Natural killer cell (primary cell): ENCODE measurements around the gene ADGRB3. TPM values are rescaled to one million over a fixed set of nuclear protein-coding genes. Genes with fewer than 3 reads are reported as not detected.

Experiments
- ATAC-seq, 3 donors: fragments of 150-1000 bp in 2 of 3; fragments of 200-7000 bp in 1 of 3; cut with Tn5 transposase; 1 replicate in 1 of 3; 2 replicates in 2 of 3; pipeline ENCODE4 v1.10.0; 2021; ENCODE audit warnings: mild to moderate bottlenecking in 2 of 3, moderate library complexity in 2 of 3
- DNase-seq, 2 donors: peaks; one replicate each; pipeline versions ENCODE4 v3.0.0 to v3.0.0-alpha.2; 2013 to 2021; ENCODE audit warnings: mixed read lengths in 1 of 2
- H3K27ac ChIP-seq: one replicate; pipeline ENCODE4 v1.5.1; 2013; ENCODE audit warnings: mild to moderate bottlenecking, low read length
- H3K27me3 ChIP-seq: one replicate; pipeline ENCODE4 v1.6.1; 2013; ENCODE audit warnings: low read length; ENCODE audit not compliant: control insufficient read depth, insufficient read depth
- H3K36me3 ChIP-seq: one replicate; pipeline ENCODE4 v1.6.1; 2013; ENCODE audit warnings: low read length; ENCODE audit not compliant: control insufficient read depth, insufficient read depth
- H3K4me1 ChIP-seq: one replicate; pipeline ENCODE4 v1.6.1; 2013; ENCODE audit warnings: low read length; ENCODE audit not compliant: control insufficient read depth, insufficient read depth
- H3K4me3 ChIP-seq: one replicate; pipeline ENCODE4 v1.5.1; 2013; ENCODE audit warnings: low read length
- H3K9me3 ChIP-seq: one replicate; pipeline ENCODE4 v1.6.1; 2013; ENCODE audit warnings: low read length; ENCODE audit not compliant: control insufficient read depth, insufficient read depth
- H3K27ac Mint-ChIP-seq, 2 donors: one replicate each; pipeline ENCODE4 v1.8.0; 2022; ENCODE audit warnings: mild to moderate bottlenecking in 2 of 2, mixed read lengths in 2 of 2, moderate library complexity in 1 of 2
- H3K27me3 Mint-ChIP-seq, 2 donors: one replicate each; pipeline ENCODE4 v1.8.0; 2022; ENCODE audit warnings: low read depth in 2 of 2, mixed read lengths in 2 of 2
- H3K36me3 Mint-ChIP-seq: one replicate; pipeline ENCODE4 v1.8.0; 2022; ENCODE audit warnings: mixed read lengths
- H3K4me1 Mint-ChIP-seq, 2 donors: one replicate each; pipeline ENCODE4 v1.8.0; 2022; ENCODE audit warnings: mixed read lengths in 2 of 2
- H3K4me3 Mint-ChIP-seq: one replicate; pipeline ENCODE4 v1.8.0; 2022; ENCODE audit warnings: mild to moderate bottlenecking, moderate library complexity, mixed read lengths
- H3K9me3 Mint-ChIP-seq, 2 donors: one replicate each; pipeline ENCODE4 v1.8.0; 2022; ENCODE audit warnings: mixed read lengths in 2 of 2
- CTCF ChIP-seq: fragments of 200-600 bp; IDR thresholded peaks from one replicate; pipeline ENCODE4 v1.8.0; 2022; ENCODE audit warnings: antibody characterized with exemption
- WGBS: methylation state at CpG from one replicate; pipeline ENCODE4 v1.1.7; 2013; ENCODE audit warnings: missing lambda C conversion rate; ENCODE audit not compliant: insufficient coverage; 5-methylcytosine and 5-hydroxymethylcytosine counted together
- intact Hi-C: fragments of 100-400 bp; cut with micrococcal nuclease; formaldehyde crosslinking; loops from one replicate; pipeline ENCODE4 v1.14.2; 2022
- total RNA-seq, 4 donors: library from RNA; stranded (reverse); fragments of 120-200 nt in 1 of 4; gene quantifications; one replicate each; pipeline versions ENCODE4 v1.2.3 to v1.2.4, GENCODE V29; 2013 to 2022

ADGRB3 gene
- total RNA-seq, 3 donors from 2014 or later (not counting 1 experiment from before 2014, with no cell fraction given), result not detected

- Mint-ChIP-seq H3K27ac (no peak overlapping the region), H3K36me3 (peaks cover 7% of the 10 kb centered on the region), H3K9me3 (peaks cover 7 to 14% of the 10 kb centered on the region in 2 donors), H3K4me3 (no peak overlapping the region), H3K4me1 (no peaks in the 10 kb centered on the region), H3K27me3 (no peaks in the 10 kb centered on the region)
- TF ChIP-seq CTCF, result no peak
- ATAC-seq (no peak), DNase-seq (no peak)
- intact Hi-C loops, result no loop called here
- H3K27me3 ChIP-seq, result no peaks in the 10 kb centered on the region
- peaks cover 4% of the 10 kb centered on the region for H3K9me3 ChIP-seq
- H3K4me3 ChIP-seq, result no peak overlapping the region
- H3K27ac ChIP-seq, result no peak overlapping the region
- no peaks in the 10 kb centered on the region for H3K4me1 ChIP-seq
- H3K36me3 ChIP-seq, result no peaks in the 10 kb centered on the region
- WGBS, result 49% methylated on average over 3 of the region's 3 CpGs
Observed at GRCh38 chr6:69105288-69105687, 470.2 kb downstream of the ADGRB3 start.

- Histone ChIP-seq H3K27me3 (no peaks in the 10 kb centered on the region), H3K4me1 (no peaks in the 10 kb centered on the region), H3K9me3 (peaks cover 4% of the 10 kb centered on the region), H3K27ac (no peak overlapping the region), H3K36me3 (no peaks in the 10 kb centered on the region), H3K4me3 (no peak overlapping the region)
- Mint-ChIP-seq H3K27ac (no peak overlapping the region), H3K27me3 (no peaks in the 10 kb centered on the region), H3K36me3 (peaks cover 7% of the 10 kb centered on the region), H3K9me3 (peaks cover 7 to 11% of the 10 kb centered on the region in 2 donors), H3K4me1 (no peaks in the 10 kb centered on the region), H3K4me3 (no peak overlapping the region)
- WGBS, result 84% methylated on average over 3 of the region's 3 CpGs
- intact Hi-C loops, result no loop called here
- DNase-seq (no peak), ATAC-seq (no peak)
- no peak for TF ChIP-seq CTCF
Observed at GRCh38 chr6:69106511-69106910, 471.4 kb downstream of the ADGRB3 start.

- H3K27me3 Mint-ChIP-seq, result no peaks in the 10 kb centered on the region
- intact Hi-C loops, result no loop called here
- no peaks in the 10 kb centered on the region for H3K4me1 Mint-ChIP-seq
Observed at GRCh38 chr6:69111301-69111700, 476.2 kb downstream of the ADGRB3 start.

More at GRCh38 chr6:69111301-69111700, 476.2 kb downstream of the ADGRB3 start:
- Histone ChIP-seq H3K36me3 (no peaks in the 10 kb centered on the region), H3K4me1 (no peaks in the 10 kb centered on the region), H3K27me3 (no peaks in the 10 kb centered on the region), H3K27ac (no peak overlapping the region), H3K9me3 (no peaks in the 10 kb centered on the region), H3K4me3 (no peak overlapping the region)
- peaks cover 2 to 9% of the 10 kb centered on the region in 2 donors for H3K9me3 Mint-ChIP-seq
- WGBS, result 92% methylated on average over 2 of the region's 2 CpGs
- TF ChIP-seq CTCF, result no peak
- ATAC-seq (no peak), DNase-seq (no peak)
- H3K4me3 Mint-ChIP-seq, result no peak overlapping the region
- no peaks in the 10 kb centered on the region for H3K36me3 Mint-ChIP-seq
- H3K27ac Mint-ChIP-seq, result no peak overlapping the region
